Right lung (tissue), 5 donors: ENCODE data around the gene LEPROT. TPM values are rescaled to one million over a fixed set of nuclear protein-coding genes. Genes with fewer than 3 reads are reported as not detected.
"Not testable (repeated sequence)": the region's sequence is repeated elsewhere in the genome, so short reads cannot be mapped to it uniquely, and the experiment has no call there.

Experiments
- DNase-seq, 2 donors: peaks; one replicate each; pipeline ENCODE4 v3.0.0-alpha.2; 2013
- polyA plus RNA-seq, 5 donors: library from polyadenylated mRNA; unstranded; fragments of 120-200 nt; gene quantifications; one replicate each; pipeline versions ENCODE4 v1.2.1 to v1.2.3, GENCODE V29; 2013; ENCODE audit warnings: inconsistent platforms in 1 of 5, low replicate concordance in 1 of 5; ENCODE audit not compliant: insufficient read length in 5 of 5, insufficient read depth in 1 of 5

LEPROT gene
- polyA plus RNA-seq, 5 donors, result 97.9 to 138 (median 124) TPM

- DNase-seq, result no peak
These were observed 14.3 kb downstream of the LEPROT start for GRCh38 chr1:65434760-65435159.

- DNase-seq, result peak in 1 of 2 donors; percentile 16
These were observed 15.5 kb downstream of the LEPROT start for GRCh38 chr1:65435987-65436386.

GRCh38 chr1:65437616-65438015, 17.1 kb downstream of the LEPROT start:
- DNase-seq, result no peak

GRCh38 chr1:65440322-65440900, 19.9 kb downstream of the LEPROT start:
- no peak for DNase-seq

- DNase-seq, result no peak
These were observed 20.4 kb downstream of the LEPROT start for GRCh38 chr1:65440915-65441314.

GRCh38 chr1:65441464-65441863, 21.0 kb downstream of the LEPROT start:
- DNase-seq, result no peak

GRCh38 chr1:65442442-65442841, 22.0 kb downstream of the LEPROT start:
- DNase-seq, result no peak

- no peak for DNase-seq
These were observed 23.2 kb downstream of the LEPROT start for GRCh38 chr1:65443647-65444046.

- no peak for DNase-seq
These were observed 23.7 kb downstream of the LEPROT start for GRCh38 chr1:65444128-65444640.

- no peak for DNase-seq
These were observed 25.4 kb downstream of the LEPROT start for GRCh38 chr1:65445837-65446236.

- no peak for DNase-seq
These were observed 28.9 kb downstream of the LEPROT start for GRCh38 chr1:65449214-65449823.

- DNase-seq, result not testable (repeated sequence)
These were observed 35.2 kb downstream of the LEPROT start for GRCh38 chr1:65455678-65456077.

GRCh38 chr1:65456481-65456880, 36.0 kb downstream of the LEPROT start:
- DNase-seq, result no peak

GRCh38 chr1:65457868-65458267, 37.4 kb downstream of the LEPROT start:
- no peak for DNase-seq

- no peak for DNase-seq
These were observed 38.4 kb downstream of the LEPROT start for GRCh38 chr1:65458730-65459396.

- DNase-seq, result no peak
These were observed 38.9 kb downstream of the LEPROT start for GRCh38 chr1:65459397-65459768.

GRCh38 chr1:65465837-65466236, 45.4 kb downstream of the LEPROT start:
- not testable (repeated sequence) for DNase-seq

GRCh38 chr1:65467536-65467935, 47.1 kb downstream of the LEPROT start:
- DNase-seq, result no peak

- no peak for DNase-seq
These were observed 48.8 kb downstream of the LEPROT start for GRCh38 chr1:65469126-65469888.

- peak in 1 of 2 donors; percentile 14 for DNase-seq
These were observed 49.4 kb downstream of the LEPROT start for GRCh38 chr1:65469889-65470340.

- DNase-seq, result no peak
These were observed 50.3 kb downstream of the LEPROT start for GRCh38 chr1:65470766-65471165.

- DNase-seq, result no peak
These were observed 50.9 kb downstream of the LEPROT start for GRCh38 chr1:65471213-65471833.
